ENCODE data around the gene ACAD10. TPM values are rescaled to one million over a fixed set of nuclear protein-coding genes. Genes with fewer than 3 reads are reported as not detected.

The ACAD10 gene
- total and polyA plus RNA-seq, 3 donors from 2014 or later: 35.2 to 65.7 (median 58.2) TPM

GRCh38 chr12:111767362-111768158 lies 81.7 kb downstream of the ACAD10 start:
- H3K4me1 ChIP-seq: peaks cover 8% of the 10 kb centered on the region
- intact Hi-C loops (cut with DNase I; ENCODE audit: low total_unique reads): no loop called here
- no peak for DNase-seq
- no peaks in the 10 kb centered on the region for H3K36me3 ChIP-seq (ENCODE audit: low read depth, missing control alignments)
- H3K27me3 ChIP-seq: no peaks in the 10 kb centered on the region
- no peaks in the 10 kb centered on the region for H3K9me3 ChIP-seq
- WGBS, 2 donors: 8 to 9% methylated on average over 18 of the region's 18 CpGs
- peak overlapping the region; percentile 71 to 85 for H3K27ac ChIP-seq
- H3K4me3 ChIP-seq: peak overlapping the region; percentile 75 to 82
- no peak for TF ChIP-seq POLR2A (IDR thresholded peaks at IDR 0.05)
- TF ChIP-seq CTCF (IDR thresholded peaks at IDR 0.05): no peak

- no peak overlapping the region for H3K4me3 ChIP-seq
- no peak for TF ChIP-seq CTCF (IDR thresholded peaks at IDR 0.05)
- TF ChIP-seq POLR2A (IDR thresholded peaks at IDR 0.05): no peak
- H3K27me3 ChIP-seq: no peaks in the 10 kb centered on the region
- no peaks in the 10 kb centered on the region for H3K9me3 ChIP-seq
- no peaks in the 10 kb centered on the region for H3K36me3 ChIP-seq (ENCODE audit: low read depth, missing control alignments)
- no peak overlapping the region for H3K27ac ChIP-seq
- no peak for DNase-seq
- intact Hi-C loops (cut with DNase I; ENCODE audit: low total_unique reads): no loop called here
- 83 to 85% methylated on average over 9 of the region's 9 CpGs for WGBS, 2 donors
- H3K4me1 ChIP-seq: peaks cover 9% of the 10 kb centered on the region
These were observed 82.5 kb downstream of the ACAD10 start for GRCh38 chr12:111768159-111768895.

- no peak for TF ChIP-seq POLR2A (IDR thresholded peaks at IDR 0.05)
- no peak for TF ChIP-seq CTCF (IDR thresholded peaks at IDR 0.05)
- WGBS, 2 donors: 80 to 83% methylated on average over 8 of the region's 8 CpGs
- H3K27ac ChIP-seq: no peak overlapping the region
- intact Hi-C loops (cut with DNase I; ENCODE audit: low total_unique reads): no loop called here
- no peak for DNase-seq
- H3K27me3 ChIP-seq: no peaks in the 10 kb centered on the region
- no peak overlapping the region for H3K4me3 ChIP-seq
- no peaks in the 10 kb centered on the region for H3K36me3 ChIP-seq (ENCODE audit: low read depth, missing control alignments)
- H3K9me3 ChIP-seq: no peaks in the 10 kb centered on the region
- peaks cover 21% of the 10 kb centered on the region for H3K4me1 ChIP-seq
These were observed 83.7 kb downstream of the ACAD10 start for GRCh38 chr12:111769599-111769998.

- Histone ChIP-seq H3K4me3 (no peak overlapping the region), H3K4me1 (peaks cover 43% of the 10 kb centered on the region), H3K27ac (peak overlapping the region; percentile 84 to 92), H3K27me3 (no peaks in the 10 kb centered on the region), H3K9me3 (no peaks in the 10 kb centered on the region), H3K36me3 (ENCODE audit: low read depth, missing control alignments) (no peaks in the 10 kb centered on the region)
- intact Hi-C loops (cut with DNase I; ENCODE audit: low total_unique reads): no loop called here
- TF ChIP-seq POLR2A (IDR thresholded peaks at IDR 0.05) (no peak), CTCF (IDR thresholded peaks at IDR 0.05) (no peak)
- 42 to 47% methylated on average over 17 of the region's 17 CpGs for WGBS, 2 donors
- peak; percentile 80 for DNase-seq
These were observed 88.1 kb downstream of the ACAD10 start for GRCh38 chr12:111773801-111774551.

All from testis (tissue), 3 donors.